ENCODE measurements around the gene NCAPG.

NCAPG gene

GRCh38 chr4:17876943-17877342 is 66.2 kb downstream of the NCAPG start:
- no peak for DNase-seq

DNA sequence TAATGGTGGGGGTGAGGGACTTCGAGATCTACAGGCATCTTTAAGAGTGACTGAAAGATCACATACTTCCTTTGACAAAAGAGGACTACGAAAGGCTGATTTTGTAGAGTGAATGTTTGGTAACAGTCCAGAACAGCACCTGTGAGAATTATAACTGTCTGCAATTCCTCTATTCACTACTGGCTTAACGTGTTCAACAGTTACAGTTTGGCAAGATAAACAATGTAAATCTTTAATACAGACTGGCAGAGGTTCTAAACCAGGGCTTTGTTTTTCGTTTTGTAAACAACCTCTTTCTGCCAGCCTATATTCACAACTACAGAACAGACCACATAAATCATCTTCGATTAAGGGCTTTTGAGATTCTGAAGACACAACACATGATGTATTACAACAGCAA is 66.9 kb downstream of the NCAPG start:
- no peak for DNase-seq

DNA sequence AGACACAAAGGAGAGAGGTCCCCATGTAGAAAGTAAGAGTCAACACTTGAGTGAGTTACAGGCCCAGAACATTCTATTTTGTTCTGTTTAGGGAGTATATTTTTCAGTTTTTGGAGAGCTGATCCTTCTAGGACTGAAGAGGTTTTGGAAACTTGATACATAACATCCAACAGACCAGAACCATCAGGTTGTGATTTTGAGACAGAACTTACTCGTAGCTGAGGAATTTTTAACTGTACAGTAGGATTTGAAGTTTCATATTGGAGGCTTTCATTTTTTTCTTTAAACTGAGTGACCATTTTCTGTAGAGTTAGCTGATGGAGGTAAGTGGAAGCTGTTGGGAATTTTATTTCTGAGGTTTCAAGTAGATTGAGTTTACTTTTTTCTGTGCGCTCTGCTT is 73.3 kb downstream of the NCAPG start:
- no peak for DNase-seq

DNA sequence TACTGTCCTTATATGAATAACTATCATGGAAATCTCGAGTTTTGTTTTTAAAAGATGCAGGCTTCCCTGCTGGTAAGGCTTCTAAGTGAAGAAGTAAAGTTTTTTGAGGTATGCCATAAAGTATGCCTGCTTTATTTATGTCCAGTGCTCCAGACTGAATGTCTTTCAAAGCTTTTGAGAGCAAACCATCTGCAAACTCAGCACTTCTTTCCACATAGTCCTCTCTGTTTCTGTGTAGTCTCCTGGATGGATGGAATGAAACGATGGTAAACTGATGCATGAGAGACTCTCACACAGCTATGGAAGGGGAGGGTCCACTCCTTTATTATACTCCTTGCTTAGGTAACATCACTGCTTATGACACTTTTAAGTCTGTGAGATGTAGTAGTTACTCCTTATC is 73.7 kb downstream of the NCAPG start:
- no peak for DNase-seq

- DNase-seq = no peak
Measured at GRCh38 chr4:17889692-17890091, 78.9 kb downstream of the NCAPG start.

DNA sequence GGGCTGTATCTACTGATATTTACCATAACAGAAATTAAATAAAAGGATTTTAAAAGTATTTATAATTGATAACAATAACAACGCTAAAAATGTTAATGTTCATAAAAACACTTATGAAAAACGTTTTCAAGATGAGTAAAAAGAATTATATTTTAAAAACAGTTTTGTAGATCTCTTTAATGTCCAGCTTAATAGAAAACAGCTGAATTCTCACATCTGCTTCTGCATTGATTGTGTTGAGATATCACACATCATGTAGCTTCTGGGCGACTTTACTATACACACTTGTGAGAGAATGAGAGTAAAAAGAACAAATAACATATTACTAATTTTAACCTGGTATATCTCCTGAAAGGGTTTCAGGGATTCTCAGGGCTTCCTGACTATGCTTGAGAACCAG is 83.6 kb downstream of the NCAPG start:
- no peak for DNase-seq
